GM18511 (cell line): ENCODE measurements around the gene TEN1.

Source experiments
- ATAC-seq: cut with Tn5 transposase; IDR thresholded peaks from one replicate; pipeline ENCODE4 v1.9.1; 2021; ENCODE audit warnings: mild to moderate bottlenecking, moderate library complexity; ENCODE audit not compliant: unreplicated experiment

Gene TEN1

GRCh38 chr17:75976175-75976848, 2.7 kb upstream of the TEN1 start:
- no peak for ATAC-seq

DNA sequence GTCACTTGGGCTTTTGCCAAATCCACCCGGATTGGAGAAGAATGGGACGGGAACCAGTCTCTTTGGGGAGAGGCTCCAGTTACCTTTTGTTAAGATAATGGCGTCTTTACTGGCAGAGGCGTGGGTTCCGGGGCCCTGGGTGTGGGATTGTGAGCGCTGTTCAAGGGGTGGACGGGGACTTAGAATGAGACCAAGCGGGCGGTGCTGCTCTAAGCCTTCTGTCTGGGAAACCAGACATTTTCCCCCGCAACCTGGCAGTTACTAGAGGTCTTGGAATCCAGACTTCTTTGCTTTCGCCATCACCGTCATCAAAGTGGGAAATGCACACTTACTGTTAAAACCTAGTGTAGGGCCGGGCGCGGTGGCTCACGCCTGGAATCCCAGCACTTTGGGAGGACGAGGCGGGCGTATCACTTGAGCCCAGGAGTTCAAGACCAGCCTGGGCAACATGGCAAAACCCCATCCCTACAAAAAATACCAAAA, 706 bp downstream of the TEN1 start:
- ATAC-seq, result peak; percentile 23

DNA sequence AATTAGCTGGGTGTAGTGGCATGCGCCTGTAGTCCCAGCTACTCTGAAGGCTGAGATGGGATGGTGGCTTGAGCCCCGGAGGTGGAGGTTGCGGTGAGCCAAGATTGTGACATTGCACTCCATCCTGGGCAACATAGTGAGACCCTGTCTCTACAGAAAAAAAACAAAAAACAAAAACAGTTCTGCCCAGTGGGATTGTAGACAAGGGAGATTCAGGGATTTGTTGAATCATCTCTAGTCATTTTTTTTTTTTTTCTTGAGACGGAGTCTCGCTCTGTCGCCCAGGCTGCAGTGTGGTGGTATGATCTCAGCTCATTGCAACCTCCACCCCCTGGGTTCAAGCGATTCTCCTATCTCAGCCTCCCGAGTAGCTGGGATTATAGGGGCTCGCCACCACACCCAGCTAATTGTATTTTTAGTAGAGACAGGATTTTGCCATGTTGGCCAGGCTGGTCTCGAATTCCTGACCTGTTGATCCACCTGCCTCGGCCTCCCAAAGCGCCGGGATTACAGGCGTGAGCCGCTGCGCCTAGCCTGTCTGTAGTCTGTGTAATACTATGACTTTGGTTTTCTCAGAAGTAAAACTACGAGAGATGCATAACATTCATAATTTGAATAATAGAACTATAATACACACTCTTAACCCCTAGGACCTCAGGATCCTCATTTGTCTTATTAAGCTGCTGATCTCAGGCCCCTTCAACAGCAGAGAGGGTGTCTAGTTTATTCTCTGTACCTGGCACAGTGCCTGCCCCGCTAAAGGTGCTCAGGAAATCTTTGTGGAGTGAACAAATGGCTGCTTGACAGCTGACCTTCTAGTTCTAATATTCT, 1.4 kb downstream of the TEN1 start:
- ATAC-seq, result no peak

GRCh38 chr17:75981019-75981615, 2.1 kb downstream of the TEN1 start:
- ATAC-seq, result no peak

- no peak for ATAC-seq
These were observed 4.6 kb downstream of the TEN1 start for GRCh38 chr17:75983501-75984181.

DNA sequence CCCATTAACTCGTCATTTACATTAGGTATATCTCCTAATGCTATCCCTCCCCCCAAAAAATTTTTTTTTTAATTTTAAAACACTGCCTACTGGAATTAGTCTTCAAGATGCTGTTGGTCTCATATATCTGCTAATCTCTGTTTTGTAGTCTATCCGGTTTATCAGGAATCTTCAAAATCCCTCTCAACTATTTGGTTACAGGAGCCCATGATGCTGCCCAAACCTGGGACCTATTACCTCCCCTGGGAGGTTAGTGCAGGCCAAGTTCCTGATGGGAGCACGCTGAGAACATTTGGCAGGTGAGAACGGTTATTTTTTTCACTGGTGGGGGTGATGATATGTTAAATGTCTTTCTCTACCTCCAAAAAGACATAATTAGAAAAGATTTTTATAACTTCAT, 6.9 kb downstream of the TEN1 start:
- ATAC-seq, result no peak

- ATAC-seq, result no peak
These were observed 8.0 kb downstream of the TEN1 start for GRCh38 chr17:75987041-75987440.

DNA sequence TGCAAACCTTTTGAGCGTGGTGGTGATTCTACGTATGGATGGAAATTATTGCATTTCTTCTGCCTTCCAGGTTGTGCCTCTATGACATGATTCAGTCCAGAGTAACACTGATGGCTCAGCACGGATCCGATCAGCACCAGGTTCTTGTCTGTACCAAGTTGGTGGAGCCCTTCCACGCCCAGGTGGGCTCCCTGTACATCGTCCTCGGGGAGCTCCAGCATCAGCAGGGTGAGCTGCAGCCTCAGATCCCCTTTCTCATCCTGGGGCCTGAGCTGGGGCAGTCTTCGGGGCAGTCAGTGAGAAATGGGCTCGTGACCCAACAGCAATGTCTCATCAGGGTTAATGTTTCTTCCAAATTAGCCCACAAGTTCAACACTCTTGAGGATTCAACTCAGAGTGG, 12.4 kb downstream of the TEN1 start:
- ATAC-seq, result no peak

DNA sequence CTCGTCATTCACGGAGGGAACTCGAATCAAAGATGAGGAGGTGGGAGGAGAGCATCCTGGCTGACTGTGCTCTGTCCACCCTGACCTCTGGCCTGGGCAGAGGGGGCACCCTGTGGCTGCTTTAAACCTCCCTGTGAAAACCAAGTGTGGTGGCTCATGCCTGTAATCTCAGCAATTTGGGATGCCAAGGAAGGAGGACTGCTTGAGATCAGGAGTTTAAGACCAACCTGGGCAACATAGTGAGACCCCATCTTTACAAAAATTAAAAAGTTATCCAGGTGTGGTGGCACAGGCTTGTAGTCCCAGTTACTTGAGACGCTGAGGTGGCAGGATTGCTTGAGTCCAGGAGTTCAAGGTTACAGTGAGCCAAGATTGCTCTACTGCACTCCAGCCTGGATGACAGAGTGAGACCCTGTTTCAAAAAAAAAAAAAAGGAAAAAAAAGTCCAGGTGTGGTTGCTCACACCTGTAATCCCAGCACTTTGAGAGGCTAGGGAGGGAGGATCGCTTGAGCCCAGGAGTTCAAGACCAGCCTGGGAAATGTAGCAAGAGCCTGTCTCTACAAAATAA, 15.8 kb downstream of the TEN1 start:
- no peak for ATAC-seq

GRCh38 chr17:75995385-75995925, 16.4 kb downstream of the TEN1 start:
- ATAC-seq, result no peak

DNA sequence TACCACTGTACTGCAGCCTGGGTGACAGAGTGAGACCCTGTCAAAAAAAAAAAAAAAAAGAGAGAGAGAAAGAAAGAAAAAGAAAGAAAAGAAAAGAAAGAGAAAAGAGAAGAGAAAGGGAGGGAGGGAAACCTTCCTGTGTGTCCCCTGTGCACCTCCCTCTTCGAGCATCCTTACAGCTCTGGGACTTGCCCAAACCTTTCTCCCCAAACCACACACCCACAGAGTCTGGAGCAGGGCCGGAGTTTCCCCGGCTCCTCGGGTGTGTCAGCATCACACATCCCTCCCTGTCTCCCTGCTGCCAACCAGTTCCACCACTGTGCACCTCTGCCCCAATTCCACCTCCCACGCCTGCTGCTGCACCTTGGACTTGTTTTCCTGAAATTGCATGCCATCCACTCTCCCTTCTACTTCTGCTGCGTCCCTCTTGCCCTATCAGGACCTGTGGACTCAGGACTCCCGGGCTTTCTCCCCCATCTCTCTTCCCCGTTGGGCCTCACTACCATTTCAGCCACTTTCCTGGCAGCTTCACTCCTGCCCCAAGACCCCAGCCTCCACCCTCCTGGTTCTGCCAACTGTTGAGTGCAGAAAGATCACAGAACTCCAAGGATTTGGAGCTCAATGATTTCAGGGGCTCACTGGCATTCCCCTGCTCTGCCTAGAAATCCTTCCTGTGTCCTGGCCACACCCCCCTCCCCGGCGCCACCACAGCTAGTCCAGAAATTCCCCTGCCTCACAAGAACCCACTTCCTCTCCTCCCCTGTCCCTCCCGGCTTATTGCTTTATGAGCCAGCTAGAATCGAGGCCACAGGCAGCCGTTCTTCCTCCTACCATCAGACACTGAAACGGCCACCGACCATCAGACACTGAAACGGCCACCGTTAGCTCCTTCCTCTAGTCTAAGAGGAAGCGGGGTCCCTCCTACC, 17.9 kb downstream of the TEN1 start:
- no peak for ATAC-seq

- no peak for ATAC-seq
These were observed 19.3 kb downstream of the TEN1 start for GRCh38 chr17:75998327-75998795.

DNA sequence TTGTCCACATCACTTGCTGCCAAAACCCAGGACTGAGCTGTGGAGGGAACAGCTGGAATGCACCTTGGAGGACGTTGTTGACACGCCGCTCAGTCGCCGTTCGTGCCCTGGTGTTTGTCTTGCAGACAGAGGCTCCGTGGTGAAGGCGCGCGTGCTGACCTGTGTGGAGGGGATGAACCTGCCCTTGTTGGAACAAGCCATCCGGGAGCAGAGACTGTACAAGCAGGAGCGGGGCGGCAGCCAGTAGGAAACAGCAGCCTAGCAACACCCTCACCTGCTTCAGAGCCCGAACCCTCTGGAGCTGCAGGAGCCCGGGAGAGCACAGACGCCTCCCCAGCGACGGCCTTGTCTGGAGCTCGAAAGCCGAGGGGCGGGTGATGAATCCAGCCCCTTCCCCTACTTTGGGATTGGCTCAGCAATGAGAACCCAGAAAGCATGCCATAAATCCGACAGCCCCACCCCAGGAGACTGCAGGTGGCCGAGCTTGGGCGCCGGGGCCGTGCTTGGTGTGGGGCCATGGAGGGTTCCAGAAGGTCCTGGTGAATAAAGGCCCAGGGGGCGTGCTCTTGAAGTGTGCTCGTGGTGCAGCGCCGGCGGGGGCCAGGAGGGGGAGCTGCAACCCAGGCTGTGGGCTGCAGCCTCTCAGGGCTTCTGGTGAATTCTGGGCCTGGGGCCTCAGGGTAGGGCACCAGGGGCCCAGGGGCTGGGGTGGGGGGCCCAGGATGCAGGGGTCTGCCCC, 21.1 kb downstream of the TEN1 start:
- no peak for ATAC-seq

DNA sequence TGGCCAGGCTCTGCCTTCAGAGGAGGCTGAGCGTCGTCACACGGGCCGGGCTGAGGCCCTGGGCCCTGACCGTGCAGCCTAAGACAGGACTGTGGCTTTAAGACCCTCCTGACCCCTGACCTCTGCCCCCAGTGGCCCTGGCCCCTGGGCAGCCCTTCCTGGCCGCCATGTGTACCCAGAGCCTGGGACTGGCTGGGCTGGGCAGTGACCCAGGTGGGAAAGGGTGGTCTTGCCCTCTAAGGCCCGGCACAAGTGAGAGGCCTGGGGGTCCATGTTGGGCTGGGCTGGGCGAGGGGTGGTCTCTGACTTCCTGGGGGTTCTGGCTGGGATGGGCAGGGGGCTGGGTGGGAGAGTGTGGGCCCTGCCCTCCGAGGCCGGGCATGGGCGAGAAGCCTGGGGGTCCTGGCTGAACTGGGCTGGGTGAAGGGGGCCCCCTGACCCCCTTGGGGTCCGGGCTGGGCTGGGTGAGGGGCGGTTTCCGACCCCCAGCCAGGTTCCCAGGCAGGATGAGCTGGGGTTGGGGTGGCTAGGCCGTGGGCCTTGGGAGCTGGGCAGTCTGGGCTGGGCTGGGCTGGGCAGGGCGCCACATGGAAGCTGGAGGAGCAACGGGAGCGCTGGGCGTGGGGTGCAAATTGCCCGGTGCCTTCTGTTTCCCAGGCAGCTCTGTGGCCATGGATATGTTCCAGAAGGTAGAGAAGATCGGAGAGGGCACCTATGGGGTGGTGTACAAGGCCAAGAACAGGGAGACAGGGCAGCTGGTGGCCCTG, 21.9 kb downstream of the TEN1 start, which contains the start of gene CDK3:
CDK3 (plus strand) TSS at position 101 of the 767 bp plus-strand sequence; CDS start at position 672, 571 bp downstream.
- no peak for ATAC-seq

GRCh38 chr17:76002100-76002499, 23.1 kb downstream of the TEN1 start:
- no peak for ATAC-seq

DNA sequence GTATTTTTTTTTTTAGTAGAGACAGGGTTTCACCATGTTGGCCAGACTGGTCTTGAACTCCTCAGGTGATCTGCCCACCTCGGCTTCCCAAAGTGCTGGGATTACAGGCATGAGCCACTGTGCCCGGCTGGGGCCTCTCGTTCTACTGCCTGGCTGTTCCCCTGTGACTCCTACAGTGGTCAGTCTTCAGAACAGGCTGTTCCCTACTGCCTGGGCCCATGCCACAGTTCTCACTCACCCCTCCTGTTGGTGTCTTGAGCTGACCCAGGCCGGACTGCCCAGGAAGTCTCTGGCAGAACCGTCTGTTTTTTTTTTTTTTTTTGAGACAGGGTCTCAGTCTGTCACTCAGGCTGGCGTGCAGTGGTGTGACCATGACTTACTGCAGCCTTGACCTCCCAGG, 24.9 kb downstream of the TEN1 start:
- ATAC-seq, result no peak

GRCh38 chr17:76004750-76005262, 25.8 kb downstream of the TEN1 start:
- no peak for ATAC-seq
